Osteoblast (primary cell): ENCODE results near the gene TRANK1. TPM values are rescaled to one million over a fixed set of nuclear protein-coding genes. Genes with fewer than 3 reads are reported as not detected.
"Not testable (repeated sequence)": the region's sequence is repeated elsewhere in the genome, so short reads cannot be mapped to it uniquely, and the experiment has no call there.

ENCODE experiments used
- DNase-seq: peaks from one replicate; pipeline ENCODE4 v3.0.0; 2011; ENCODE audit warnings: low spot score, mixed read lengths; ENCODE audit not compliant: insufficient read length; ENCODE audit errors: missing footprints
- H2AFZ ChIP-seq: 2 replicates; pipeline ENCODE4 v1.6.0; 2011; ENCODE audit warnings: mild to moderate bottlenecking, low read length
- H3K27ac ChIP-seq: 2 replicates; pipeline ENCODE4 v1.5.1; 2011; ENCODE audit warnings: mild to moderate bottlenecking, low read depth, low read length, moderate library complexity
- H3K27me3 ChIP-seq: 2 replicates; pipeline ENCODE4 v1.6.0; 2012; ENCODE audit warnings: mild to moderate bottlenecking, control low read depth, inconsistent platforms, low read length, moderate library complexity; ENCODE audit not compliant: insufficient read depth
- H3K36me3 ChIP-seq: 2 replicates; pipeline ENCODE4 v1.5.1; 2011; ENCODE audit warnings: mild to moderate bottlenecking, low read length, control low read depth, moderate library complexity; ENCODE audit not compliant: insufficient read depth
- H3K4me1 ChIP-seq: 2 replicates; pipeline ENCODE4 v1.5.1; 2011; ENCODE audit warnings: mild to moderate bottlenecking, low read length, control low read depth, moderate library complexity; ENCODE audit not compliant: insufficient read depth
- H3K4me2 ChIP-seq: 2 replicates; pipeline ENCODE4 v1.6.0; 2011; ENCODE audit warnings: mild to moderate bottlenecking, low read length; ENCODE audit not compliant: insufficient read depth
- H3K4me3 ChIP-seq: fragments of 200-600 bp; sonication (generic); 3 replicates; pipeline ENCODE4 v1.5.1; 2012; ENCODE audit warnings: mild to moderate bottlenecking, low read length, inconsistent platforms; ENCODE audit not compliant: insufficient read depth
- H3K79me2 ChIP-seq: 2 replicates; pipeline ENCODE4 v1.6.0; 2012; ENCODE audit warnings: mild to moderate bottlenecking, low read length, control low read depth, inconsistent platforms; ENCODE audit not compliant: insufficient read depth
- H3K9me3 ChIP-seq: 2 replicates; pipeline ENCODE4 v1.5.1; 2011; ENCODE audit warnings: low read depth, low read length, control low read depth
- H4K20me1 ChIP-seq: 2 replicates; pipeline ENCODE4 v1.6.0; 2012; ENCODE audit warnings: mild to moderate bottlenecking, low read length, control low read depth; ENCODE audit not compliant: insufficient read depth
- CTCF ChIP-seq: IDR thresholded peaks from 2 replicates; pipeline ENCODE4 v1.5.1; 2011; ENCODE audit warnings: mild to moderate bottlenecking, low read depth, low read length, moderate library complexity; ENCODE audit errors: extremely low read depth
- total RNA-seq: library from RNA; depleted of rRNA; stranded (reverse); fragments of >200 nt; gene quantifications from 2 replicates; pipeline ENCODE4 v1.2.3, GENCODE V29; 2012

Gene TRANK1
- total RNA-seq, 1 donor = 30.8 TPM

GRCh38 chr3:36941658-36942057, 3.2 kb downstream of the TRANK1 start:
- peak overlapping the region; percentile 47 for H3K4me2 ChIP-seq

GRCh38 chr3:36941162-36941561, 3.7 kb downstream of the TRANK1 start:
- peaks cover 23% of the 10 kb centered on the region for H3K4me1 ChIP-seq
- peaks cover 36% of the 10 kb centered on the region for H3K79me2 ChIP-seq
- H3K4me2 ChIP-seq = peak overlapping the region; percentile 47
- DNase-seq = no peak
- no peak overlapping the region for H2AFZ ChIP-seq
- no peak overlapping the region for H3K27ac ChIP-seq
- H3K9me3 ChIP-seq = no peaks in the 10 kb centered on the region
- no peaks in the 10 kb centered on the region for H3K36me3 ChIP-seq
- H3K27me3 ChIP-seq = no peaks in the 10 kb centered on the region
- no peak overlapping the region for H3K4me3 ChIP-seq
- no peak for TF ChIP-seq CTCF
- H4K20me1 ChIP-seq = peaks cover 3% of the 10 kb centered on the region

More at GRCh38 chr3:36941658-36942057, 3.2 kb downstream of the TRANK1 start:
- no peak for TF ChIP-seq CTCF
- DNase-seq = peak; percentile 53
- Histone ChIP-seq H3K4me1 (peaks cover 23% of the 10 kb centered on the region), H3K79me2 (peaks cover 34% of the 10 kb centered on the region), H3K9me3 (no peaks in the 10 kb centered on the region), H3K4me3 (no peak overlapping the region), H4K20me1 (peaks cover 3% of the 10 kb centered on the region), H2AFZ (peak overlapping the region; percentile 25), H3K27ac (no peak overlapping the region), H3K27me3 (no peaks in the 10 kb centered on the region), H3K36me3 (no peaks in the 10 kb centered on the region)

- H3K4me2 ChIP-seq = peak overlapping the region; percentile 2
- no peak overlapping the region for H3K4me3 ChIP-seq
- peak; percentile 58 for DNase-seq
- H3K79me2 ChIP-seq = peaks cover 50% of the 10 kb centered on the region
- H3K9me3 ChIP-seq = no peaks in the 10 kb centered on the region
- no peak for TF ChIP-seq CTCF
- H3K27me3 ChIP-seq = no peaks in the 10 kb centered on the region
- H2AFZ ChIP-seq = no peak overlapping the region
- H3K27ac ChIP-seq = no peak overlapping the region
- peaks cover 22% of the 10 kb centered on the region for H3K4me1 ChIP-seq
- H4K20me1 ChIP-seq = peaks cover 3% of the 10 kb centered on the region
- no peaks in the 10 kb centered on the region for H3K36me3 ChIP-seq
Measured at GRCh38 chr3:36937492-36937891, 7.4 kb downstream of the TRANK1 start.

GRCh38 chr3:36933540-36934296, 11.1 kb downstream of the TRANK1 start:
- H4K20me1 ChIP-seq = no peaks in the 10 kb centered on the region
- peak overlapping the region; percentile 31 for H3K27ac ChIP-seq
- H3K4me3 ChIP-seq = no peak overlapping the region
- no peaks in the 10 kb centered on the region for H3K9me3 ChIP-seq
- no peaks in the 10 kb centered on the region for H3K36me3 ChIP-seq
- no peak overlapping the region for H2AFZ ChIP-seq
- DNase-seq = no peak
- H3K79me2 ChIP-seq = peaks cover 29% of the 10 kb centered on the region
- peaks cover 11% of the 10 kb centered on the region for H3K4me1 ChIP-seq
- no peaks in the 10 kb centered on the region for H3K27me3 ChIP-seq
- no peak for TF ChIP-seq CTCF
- no peak overlapping the region for H3K4me2 ChIP-seq

GRCh38 chr3:36931424-36931823, 13.4 kb downstream of the TRANK1 start:
- H3K4me3 ChIP-seq, DNase-seq, H4K20me1 ChIP-seq, H3K27me3 ChIP-seq, H3K9me3 ChIP-seq, H3K4me2 ChIP-seq, H3K27ac ChIP-seq, H3K4me1 ChIP-seq, H2AFZ ChIP-seq, H3K36me3 ChIP-seq: not testable (repeated sequence)
- H3K79me2 ChIP-seq = peaks cover 21% of the 10 kb centered on the region
